Measurements from ENCODE around the gene INTS6. TPM values are rescaled to one million over a fixed set of nuclear protein-coding genes. Genes with fewer than 3 reads are reported as not detected.

Gene INTS6
- total RNA-seq, 1 donor from 2014 or later = 36.4 TPM

DNA sequence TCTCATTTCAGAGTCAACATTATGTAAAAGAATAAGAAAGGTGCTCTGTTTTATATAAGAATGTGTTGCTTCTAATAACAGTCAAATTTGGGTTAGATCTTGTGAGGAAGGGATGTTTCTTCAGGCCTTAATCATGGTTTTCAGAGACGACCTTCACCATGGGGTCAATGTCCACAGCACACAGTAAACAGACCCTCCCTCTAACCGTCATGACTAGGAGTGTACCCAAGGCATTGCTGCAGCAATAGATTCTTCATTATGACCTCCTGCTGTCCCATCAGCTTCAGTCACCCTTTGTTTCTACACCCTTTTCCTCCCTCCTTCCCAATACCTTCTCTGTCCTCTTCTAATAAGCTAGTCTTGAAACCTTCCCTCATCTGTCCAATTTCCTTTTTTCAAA, 97.6 kb downstream of the INTS6 start:
- TF ChIP-seq, protein P1, sequence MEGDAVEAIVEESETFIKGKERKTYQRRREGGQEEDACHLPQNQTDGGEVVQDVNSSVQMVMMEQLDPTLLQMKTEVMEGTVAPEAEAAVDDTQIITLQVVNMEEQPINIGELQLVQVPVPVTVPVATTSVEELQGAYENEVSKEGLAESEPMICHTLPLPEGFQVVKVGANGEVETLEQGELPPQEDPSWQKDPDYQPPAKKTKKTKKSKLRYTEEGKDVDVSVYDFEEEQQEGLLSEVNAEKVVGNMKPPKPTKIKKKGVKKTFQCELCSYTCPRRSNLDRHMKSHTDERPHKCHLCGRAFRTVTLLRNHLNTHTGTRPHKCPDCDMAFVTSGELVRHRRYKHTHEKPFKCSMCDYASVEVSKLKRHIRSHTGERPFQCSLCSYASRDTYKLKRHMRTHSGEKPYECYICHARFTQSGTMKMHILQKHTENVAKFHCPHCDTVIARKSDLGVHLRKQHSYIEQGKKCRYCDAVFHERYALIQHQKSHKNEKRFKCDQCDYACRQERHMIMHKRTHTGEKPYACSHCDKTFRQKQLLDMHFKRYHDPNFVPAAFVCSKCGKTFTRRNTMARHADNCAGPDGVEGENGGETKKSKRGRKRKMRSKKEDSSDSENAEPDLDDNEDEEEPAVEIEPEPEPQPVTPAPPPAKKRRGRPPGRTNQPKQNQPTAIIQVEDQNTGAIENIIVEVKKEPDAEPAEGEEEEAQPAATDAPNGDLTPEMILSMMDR (IDR thresholded peaks at IDR 0.05) = no peak
- H3K36me3 Mint-ChIP-seq (ENCODE audit: unreplicated experiment) = peaks cover 13% of the 10 kb centered on the region
- DNase-seq (ENCODE audit: extremely low spot score, unreplicated experiment) = no peak
- H3K4me3 Mint-ChIP-seq (ENCODE audit: unreplicated experiment) = no peak overlapping the region
- H3K9me3 Mint-ChIP-seq (ENCODE audit: unreplicated experiment) = peaks cover 9% of the 10 kb centered on the region
- H3K27me3 Mint-ChIP-seq (ENCODE audit: unreplicated experiment) = no peaks in the 10 kb centered on the region
- H3K4me1 Mint-ChIP-seq (ENCODE audit: unreplicated experiment) = no peaks in the 10 kb centered on the region
- H3K27ac Mint-ChIP-seq (ENCODE audit: unreplicated experiment) = no peak overlapping the region

DNA sequence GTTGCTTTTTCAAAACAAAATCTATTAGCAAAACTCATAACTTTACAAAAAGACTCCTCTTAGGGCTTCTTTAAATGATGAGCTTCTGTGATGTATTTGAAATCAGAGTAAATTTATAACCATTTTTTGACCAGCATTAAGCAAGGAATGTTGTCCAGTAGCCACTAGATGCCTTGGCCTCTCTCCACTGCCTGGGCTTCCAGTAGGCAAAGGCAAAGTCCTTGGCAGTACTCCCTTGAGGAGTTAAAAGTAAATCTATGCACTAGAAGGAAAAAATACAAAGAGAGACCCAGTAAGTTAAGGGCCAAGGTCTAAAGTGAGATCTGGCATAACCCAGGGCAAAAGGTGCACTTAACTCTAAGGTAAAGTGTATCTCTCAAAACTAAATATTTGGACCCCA, 103.8 kb downstream of the INTS6 start:
- Mint-ChIP-seq H3K27ac (ENCODE audit: unreplicated experiment) (no peak overlapping the region), H3K36me3 (ENCODE audit: unreplicated experiment) (peaks cover 9% of the 10 kb centered on the region), H3K4me3 (ENCODE audit: unreplicated experiment) (no peak overlapping the region), H3K4me1 (ENCODE audit: unreplicated experiment) (no peaks in the 10 kb centered on the region), H3K9me3 (ENCODE audit: unreplicated experiment) (peaks cover 5% of the 10 kb centered on the region), H3K27me3 (ENCODE audit: unreplicated experiment) (no peaks in the 10 kb centered on the region)
- TF ChIP-seq, protein P1 (IDR thresholded peaks at IDR 0.05) = no peak
- DNase-seq (ENCODE audit: extremely low spot score, unreplicated experiment) = no peak

DNA sequence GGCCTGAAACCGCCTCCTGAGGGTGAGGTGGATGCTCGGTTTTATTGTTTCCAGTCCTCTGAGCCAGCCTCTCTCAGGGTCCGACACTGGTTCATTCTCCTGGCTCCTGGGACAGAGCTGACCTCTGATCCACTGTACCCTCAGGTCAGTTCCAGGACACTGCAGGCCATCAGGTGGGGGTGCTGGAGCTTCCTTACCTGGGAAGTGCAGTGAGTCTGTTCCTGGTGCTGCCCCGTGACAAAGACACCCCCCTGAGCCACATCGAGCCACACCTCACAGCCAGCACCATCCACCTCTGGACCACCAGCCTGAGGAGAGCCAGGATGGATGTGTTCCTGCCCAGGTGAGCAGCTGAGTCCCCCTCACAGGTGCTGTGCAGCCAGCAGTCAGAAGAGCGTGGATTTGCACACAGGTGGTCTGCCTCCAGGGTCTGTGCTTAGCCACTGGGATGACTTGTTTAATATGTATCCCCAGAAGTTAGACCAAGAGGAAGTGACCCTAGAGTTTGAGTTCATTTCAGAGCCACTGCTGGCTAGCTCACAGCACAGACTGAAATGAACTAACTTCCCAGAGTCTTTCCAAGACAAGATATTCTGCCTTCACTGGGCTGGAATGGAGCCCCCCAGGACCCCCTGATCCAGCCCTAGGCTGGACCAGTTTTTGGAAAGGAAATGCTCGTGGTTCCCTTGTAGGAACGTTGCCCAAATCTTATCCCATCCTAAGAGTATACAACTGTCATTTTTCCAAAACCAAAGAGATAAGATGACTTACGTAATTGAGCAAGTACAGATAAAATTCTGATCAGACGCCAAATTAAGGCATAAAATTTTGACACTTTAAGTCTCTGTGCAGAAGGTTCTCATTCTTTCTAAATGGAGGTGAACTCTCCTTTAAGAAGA, 104.5 kb downstream of the INTS6 start:
- DNase-seq (ENCODE audit: extremely low spot score, unreplicated experiment) = no peak
- Mint-ChIP-seq H3K36me3 (ENCODE audit: unreplicated experiment) (peaks cover 9% of the 10 kb centered on the region), H3K4me3 (ENCODE audit: unreplicated experiment) (no peak overlapping the region), H3K4me1 (ENCODE audit: unreplicated experiment) (no peaks in the 10 kb centered on the region), H3K27me3 (ENCODE audit: unreplicated experiment) (no peaks in the 10 kb centered on the region), H3K9me3 (ENCODE audit: unreplicated experiment) (peaks cover 5% of the 10 kb centered on the region), H3K27ac (ENCODE audit: unreplicated experiment) (no peak overlapping the region)
- TF ChIP-seq, protein P1 (IDR thresholded peaks at IDR 0.05) = no peak

DNA sequence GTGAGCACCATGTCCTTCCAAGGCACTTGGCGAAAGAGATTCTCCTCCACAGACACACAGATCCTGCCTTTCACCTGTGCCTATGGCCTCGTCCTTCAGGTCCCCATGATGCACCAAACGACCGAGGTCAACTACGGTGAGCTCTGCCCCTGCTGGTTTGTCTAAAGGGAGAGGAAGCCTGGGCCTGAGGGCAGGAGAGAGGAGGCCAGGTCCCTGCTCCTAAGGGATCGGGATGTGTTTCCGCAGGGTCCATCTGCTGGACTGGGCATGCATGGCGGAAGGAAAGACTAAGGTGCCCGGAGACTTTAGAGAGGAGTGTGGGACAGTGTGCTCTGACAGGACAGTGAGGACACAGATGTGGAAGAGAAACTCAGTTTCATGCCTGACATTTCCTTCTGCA, 105.7 kb downstream of the INTS6 start:
- Mint-ChIP-seq H3K4me1 (ENCODE audit: unreplicated experiment) (no peaks in the 10 kb centered on the region), H3K4me3 (ENCODE audit: unreplicated experiment) (no peak overlapping the region), H3K27me3 (ENCODE audit: unreplicated experiment) (no peaks in the 10 kb centered on the region), H3K9me3 (ENCODE audit: unreplicated experiment) (peaks cover 5% of the 10 kb centered on the region), H3K27ac (ENCODE audit: unreplicated experiment) (no peak overlapping the region), H3K36me3 (ENCODE audit: unreplicated experiment) (peaks cover 4% of the 10 kb centered on the region)
- TF ChIP-seq, protein P1 (IDR thresholded peaks at IDR 0.05) = no peak
- no peak for DNase-seq (ENCODE audit: extremely low spot score, unreplicated experiment)

DNA sequence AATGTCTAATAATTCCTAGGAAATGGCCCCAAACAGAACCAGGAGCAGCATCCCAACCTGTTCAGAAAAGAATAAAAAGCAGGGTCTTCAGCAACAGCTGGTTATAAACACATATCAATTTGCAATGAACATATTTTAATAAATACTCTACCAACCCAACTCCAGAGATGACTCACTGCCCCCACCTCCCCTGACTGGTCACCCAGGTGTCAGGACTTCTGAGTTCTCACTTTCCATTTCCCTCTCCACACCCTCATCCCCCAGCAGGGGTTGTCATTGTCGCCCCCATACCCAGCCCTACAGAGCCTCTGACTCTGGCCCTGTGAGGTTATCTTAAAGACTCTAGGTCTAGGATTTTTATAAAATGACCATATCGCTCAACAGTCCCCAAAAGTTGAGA, 106.4 kb downstream of the INTS6 start:
- no peak overlapping the region for H3K27ac Mint-ChIP-seq (ENCODE audit: unreplicated experiment)
- DNase-seq (ENCODE audit: extremely low spot score, unreplicated experiment) = no peak
- TF ChIP-seq, protein P1 (IDR thresholded peaks at IDR 0.05) = no peak
- H3K27me3 Mint-ChIP-seq (ENCODE audit: unreplicated experiment) = no peaks in the 10 kb centered on the region
- H3K9me3 Mint-ChIP-seq (ENCODE audit: unreplicated experiment) = no peaks in the 10 kb centered on the region
- no peaks in the 10 kb centered on the region for H3K36me3 Mint-ChIP-seq (ENCODE audit: unreplicated experiment)
- no peaks in the 10 kb centered on the region for H3K4me1 Mint-ChIP-seq (ENCODE audit: unreplicated experiment)
- no peak overlapping the region for H3K4me3 Mint-ChIP-seq (ENCODE audit: unreplicated experiment)

All from osteocyte (in vitro differentiated cells).